Heart left ventricle (tissue), 16 donors: Measurements from ENCODE around the gene ANTKMT. TPM values are rescaled to one million over a fixed set of nuclear protein-coding genes. Genes with fewer than 3 reads are reported as not detected.
A peak's percentile ranks its signal among the peaks of the same experiment; 100 is the strongest.

Experiments
- ATAC-seq, 4 donors: fragments of 200-7000 bp; cut with Tn5 transposase; one replicate each; pipeline ENCODE4 v1.9.1; 2020 to 2022; ENCODE audit warnings: moderate library complexity in 4 of 4, mild to moderate bottlenecking in 3 of 4, moderate number of reproducible peaks in 1 of 4
- DNase-seq, 5 donors: peaks; one replicate each; pipeline ENCODE4 v3.0.0-alpha.2; 2020
- H3K27ac ChIP-seq, 12 donors: fragments of 200-600 bp; sonication (generic) in 4 of 12; one replicate each; pipeline versions ENCODE4 v1.5.0 to v1.8.0; 2016 to 2022; ENCODE audit warnings: mild to moderate bottlenecking in 2 of 12
- H3K27me3 ChIP-seq, 9 donors: fragments of 200-600 bp; sonication (generic) in 2 of 9; one replicate each; pipeline versions ENCODE4 v1.5.1 to v1.8.0; 2016 to 2022; ENCODE audit warnings: mild to moderate bottlenecking in 3 of 9
- H3K36me3 ChIP-seq, 9 donors: fragments of 200-600 bp; sonication (generic) in 2 of 9; one replicate each; pipeline versions ENCODE4 v1.5.0 to v1.8.0; 2018 to 2022; ENCODE audit warnings: mild to moderate bottlenecking in 2 of 9
- H3K4me1 ChIP-seq, 12 donors: fragments of 200-600 bp; sonication (generic) in 4 of 12; one replicate each; pipeline versions ENCODE4 v1.5.0 to v1.8.0; 2016 to 2022; ENCODE audit warnings: mild to moderate bottlenecking in 3 of 12
- H3K4me3 ChIP-seq, 12 donors: fragments of 200-600 bp; sonication (generic) in 4 of 12; one replicate each; pipeline versions ENCODE4 v1.5.0 to v1.8.0; 2017 to 2022; ENCODE audit warnings: mild to moderate bottlenecking in 9 of 12, moderate library complexity in 4 of 12
- H3K9me3 ChIP-seq, 12 donors: fragments of 200-600 bp; sonication (generic) in 4 of 12; one replicate each; pipeline versions ENCODE4 v1.5.0 to v1.8.0; 2016 to 2022; ENCODE audit warnings: mild to moderate bottlenecking in 1 of 12
- POLR2A ChIP-seq, 2 donors: fragments of 450-650 bp; IDR thresholded peaks; one replicate each; pipeline ENCODE4 v1.6.1; 2017; ENCODE audit warnings: antibody characterized with exemption in 2 of 2, mild to moderate bottlenecking in 2 of 2, moderate library complexity in 2 of 2
- WGBS, 4 donors: extraction: QIAGEN DNeasy Blood & Tissue Kit in 2 of 4; methylation state at CpG; one replicate each; pipeline versions ENCODE4 v1.1.5 to v1.1.7; 2013 to 2018; 5-methylcytosine and 5-hydroxymethylcytosine counted together
- intact Hi-C, 10 donors: fragments of 100-400 bp; cut with DNase I; formaldehyde crosslinking; loops; one replicate each; pipeline versions ENCODE4 v1.11.1 to v1.14.2; 2022
- polyA plus RNA-seq, 2 donors: library from polyadenylated mRNA; stranded (reverse); fragments of 200-250 nt; gene quantifications; one replicate each; pipeline ENCODE4 v1.2.3, GENCODE V29; 2013
- total RNA-seq, 9 donors: library from RNA; depleted of rRNA in 2 of 9; stranded (reverse); fragments of >200 nt in 2 of 9; fragmentation: NEBNext Ultra II Directional in 3 of 9; extraction: Animal tissue kit (Norgen Biotek cat#: 25700) in 3 of 9; gene quantifications; one replicate each; pipeline versions ENCODE4 v1.1.0 to v1.2.4, GENCODE V29; 2016 to 2023
- TF ChIP-seq, protein P1 (sequence below), 12 donors: fragments of 200-600 bp; sonication (generic) in 4 of 12; IDR thresholded peaks; one replicate each; pipeline versions ENCODE4 v1.5.0 to v1.8.0; 2018 to 2022; ENCODE audit warnings: antibody characterized with exemption in 12 of 12, mild to moderate bottlenecking in 5 of 12
- donor health status: ischemic (EF 13 %, LVEDD 7.1; RV severe dilation, severe dysfunction).
- donor health status: healthy with polysubstance abuse.
- donor health status: DM: no; HTN: yes; CAD: no.
- donor health status: DM: no; HTN: no; CAD: no.
- donor health status: ischemic (EF 25% LVEDD 6.9; RV normal size, moderate dysfunction).
- donor health status: ischemic (EF 25% LVEDD 5.7; RV mildly dilated, moderate dysfunction).
- donor health status: healthy.
- donor health status: DM: yes; HTN: yes; CAD: no.
- donor health status: ischemic (EF 35%, LVEDD 5.7; RV mildly dilated, moderate dysfunction).
- donor health status: nonischemic (EF 11% LVEDD 7.7; RV severe dilation, severe dysfunction).
- donor health status: DM: yes; HTN: yes; CAD: no.
- donor health status: PGD.
- donor health status: ischemic (EF 29% LVEDD 5.4; RV normal size, mild dysfunction).
- donor health status: nonischemic (EF 23%, LVEDD 6.1; RV moderate dilation, normal function).

The ANTKMT gene
- total and polyA plus RNA-seq, 11 donors = 22.9 to 48.6 (median 36.0) TPM

- no peak for DNase-seq
- Histone ChIP-seq H3K36me3 (peaks cover 0 to 6% (median 0%) of the 10 kb centered on the region in 9 donors), H3K4me3 (no peak overlapping the region), H3K27me3 (peaks cover 0 to 24% (median 0%) of the 10 kb centered on the region in 9 donors), H3K27ac (no peak overlapping the region), H3K4me1 (peaks cover 12 to 60% (median 40%) of the 10 kb centered on the region in 12 donors), H3K9me3 (no peaks in the 10 kb centered on the region)
- 60 to 74% (median 68%) methylated on average over 9 to 29 of the region's 29 CpGs for WGBS, 4 donors
- intact Hi-C loops = no loop called here
- TF ChIP-seq, protein P1, sequence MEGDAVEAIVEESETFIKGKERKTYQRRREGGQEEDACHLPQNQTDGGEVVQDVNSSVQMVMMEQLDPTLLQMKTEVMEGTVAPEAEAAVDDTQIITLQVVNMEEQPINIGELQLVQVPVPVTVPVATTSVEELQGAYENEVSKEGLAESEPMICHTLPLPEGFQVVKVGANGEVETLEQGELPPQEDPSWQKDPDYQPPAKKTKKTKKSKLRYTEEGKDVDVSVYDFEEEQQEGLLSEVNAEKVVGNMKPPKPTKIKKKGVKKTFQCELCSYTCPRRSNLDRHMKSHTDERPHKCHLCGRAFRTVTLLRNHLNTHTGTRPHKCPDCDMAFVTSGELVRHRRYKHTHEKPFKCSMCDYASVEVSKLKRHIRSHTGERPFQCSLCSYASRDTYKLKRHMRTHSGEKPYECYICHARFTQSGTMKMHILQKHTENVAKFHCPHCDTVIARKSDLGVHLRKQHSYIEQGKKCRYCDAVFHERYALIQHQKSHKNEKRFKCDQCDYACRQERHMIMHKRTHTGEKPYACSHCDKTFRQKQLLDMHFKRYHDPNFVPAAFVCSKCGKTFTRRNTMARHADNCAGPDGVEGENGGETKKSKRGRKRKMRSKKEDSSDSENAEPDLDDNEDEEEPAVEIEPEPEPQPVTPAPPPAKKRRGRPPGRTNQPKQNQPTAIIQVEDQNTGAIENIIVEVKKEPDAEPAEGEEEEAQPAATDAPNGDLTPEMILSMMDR (IDR thresholded peaks at IDR 0.05) = no peak
- no peak for TF ChIP-seq POLR2A (IDR thresholded peaks at IDR 0.05)
- no peak for ATAC-seq
These were observed 3.5 kb downstream of the ANTKMT start for GRCh38 chr16:724188-725040.

- TF ChIP-seq, protein P1 (IDR thresholded peaks at IDR 0.05) = no peak
- no peak for TF ChIP-seq POLR2A (IDR thresholded peaks at IDR 0.05)
- 74 to 88% (median 76%) methylated on average over 6 to 7 of the region's 7 CpGs for WGBS, 4 donors
- DNase-seq = no peak
- Histone ChIP-seq H3K27ac (no peak overlapping the region), H3K4me3 (no peak overlapping the region), H3K27me3 (peaks cover 0 to 24% (median 0%) of the 10 kb centered on the region in 9 donors), H3K36me3 (peaks cover 0 to 6% (median 0%) of the 10 kb centered on the region in 9 donors), H3K9me3 (no peaks in the 10 kb centered on the region), H3K4me1 (peaks cover 12 to 54% (median 34%) of the 10 kb centered on the region in 12 donors)
- no peak for ATAC-seq
- intact Hi-C loops = no loop called here
These were observed 4.1 kb downstream of the ANTKMT start for GRCh38 chr16:725041-725376.

GRCh38 chr16:725463-726187, 4.7 kb downstream of the ANTKMT start:
- ATAC-seq (no peak), DNase-seq (no peak)
- intact Hi-C loops = no loop called here
- Histone ChIP-seq H3K4me3 (no peak overlapping the region), H3K27ac (no peak overlapping the region), H3K4me1 (peaks cover 12 to 48% (median 30%) of the 10 kb centered on the region in 12 donors), H3K27me3 (peaks cover 0 to 24% (median 0%) of the 10 kb centered on the region in 9 donors), H3K36me3 (peaks cover 0 to 6% (median 0%) of the 10 kb centered on the region in 9 donors), H3K9me3 (no peaks in the 10 kb centered on the region)
- TF ChIP-seq, protein P1 (IDR thresholded peaks at IDR 0.05) = no peak
- TF ChIP-seq POLR2A (IDR thresholded peaks at IDR 0.05) = no peak
- WGBS, 4 donors = 74 to 79% (median 77%) methylated on average over 22 to 23 of the region's 23 CpGs

DNA sequence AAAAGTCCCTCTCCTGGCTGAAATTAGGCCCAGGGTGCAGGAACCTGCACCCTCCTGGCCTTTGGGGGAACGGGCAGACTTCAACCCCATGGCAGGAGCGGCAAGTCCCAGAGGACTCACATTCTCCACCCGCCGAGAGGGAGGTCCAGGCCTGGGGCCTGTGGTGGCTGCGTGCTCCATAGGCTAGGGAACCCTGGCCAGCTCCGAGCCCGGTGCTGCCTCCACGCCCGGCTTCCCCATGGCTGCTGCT, 5.2 kb downstream of the ANTKMT start:
- peak in 1 of 4 donors; percentile 6 for ATAC-seq
- peaks cover 12 to 46% (median 29%) of the 10 kb centered on the region in 12 donors for H3K4me1 ChIP-seq
- H3K27ac ChIP-seq = no peak overlapping the region
- no peaks in the 10 kb centered on the region for H3K9me3 ChIP-seq
- peak overlapping the region in 2 of 12 donors; percentile 63 to 65 for H3K4me3 ChIP-seq
- intact Hi-C loops = no loop called here
- peaks cover 0 to 24% (median 0%) of the 10 kb centered on the region in 9 donors for H3K27me3 ChIP-seq
- 10 to 17% (median 14%) methylated on average over 4 to 9 of the region's 9 CpGs for WGBS, 4 donors
- peaks cover 0 to 11% (median under 1%) of the 10 kb centered on the region in 9 donors for H3K36me3 ChIP-seq
- TF ChIP-seq, protein P1 (IDR thresholded peaks at IDR 0.05) = no peak
- TF ChIP-seq POLR2A (IDR thresholded peaks at IDR 0.05) = no peak
- no peak for DNase-seq
